Parathyroid adenoma (tissue), 2 donors: ENCODE data around the gene PON2.

Source experiments
- H2AFZ ChIP-seq: fragments of 300-600 bp; sonication (generic); one replicate; pipeline ENCODE4 v1.7.0; 2017; ENCODE audit warnings: antibody characterized with exemption, mild to moderate bottlenecking
- H3K27ac ChIP-seq: fragments of 300-600 bp; sonication (generic); one replicate; pipeline ENCODE4 v1.7.0; 2017
- H3K27me3 ChIP-seq: fragments of 300-600 bp; sonication (generic); one replicate; pipeline ENCODE4 v1.7.0; 2017; ENCODE audit warnings: low read length; ENCODE audit not compliant: control insufficient read depth, insufficient read depth
- H3K36me3 ChIP-seq: fragments of 300-600 bp; sonication (generic); one replicate; pipeline ENCODE4 v1.7.0; 2017; ENCODE audit warnings: low read length; ENCODE audit not compliant: control insufficient read depth, insufficient read depth
- H3K4me1 ChIP-seq: fragments of 300-600 bp; sonication (generic); one replicate; pipeline ENCODE4 v1.7.0; 2017; ENCODE audit warnings: control low read depth
- H3K4me2 ChIP-seq: fragments of 300-600 bp; sonication (generic); one replicate; pipeline ENCODE4 v1.7.0; 2017; ENCODE audit warnings: low read length
- H3K4me3 ChIP-seq: fragments of 300-600 bp; sonication (generic); one replicate; pipeline ENCODE4 v1.7.0; 2017; ENCODE audit warnings: low read depth, low read length
- H3K79me2 ChIP-seq: fragments of 300-600 bp; sonication (generic); one replicate; pipeline ENCODE4 v1.7.0; 2017; ENCODE audit warnings: control low read depth
- H3K9ac ChIP-seq: fragments of 300-600 bp; sonication (generic); one replicate; pipeline ENCODE4 v1.7.0; 2017; ENCODE audit warnings: mild to moderate bottlenecking
- H3K9me3 ChIP-seq: fragments of 300-600 bp; sonication (generic); one replicate; pipeline ENCODE4 v1.7.0; 2017; ENCODE audit warnings: low read length; ENCODE audit not compliant: control insufficient read depth
- TF ChIP-seq, protein P1 (sequence below): fragments of 300-600 bp; sonication (generic); IDR thresholded peaks from one replicate; pipeline ENCODE4 v1.7.0; 2017; ENCODE audit warnings: antibody characterized with exemption, mild to moderate bottlenecking
- donor health status: primary hyperparathyroidism.

The PON2 gene

DNA sequence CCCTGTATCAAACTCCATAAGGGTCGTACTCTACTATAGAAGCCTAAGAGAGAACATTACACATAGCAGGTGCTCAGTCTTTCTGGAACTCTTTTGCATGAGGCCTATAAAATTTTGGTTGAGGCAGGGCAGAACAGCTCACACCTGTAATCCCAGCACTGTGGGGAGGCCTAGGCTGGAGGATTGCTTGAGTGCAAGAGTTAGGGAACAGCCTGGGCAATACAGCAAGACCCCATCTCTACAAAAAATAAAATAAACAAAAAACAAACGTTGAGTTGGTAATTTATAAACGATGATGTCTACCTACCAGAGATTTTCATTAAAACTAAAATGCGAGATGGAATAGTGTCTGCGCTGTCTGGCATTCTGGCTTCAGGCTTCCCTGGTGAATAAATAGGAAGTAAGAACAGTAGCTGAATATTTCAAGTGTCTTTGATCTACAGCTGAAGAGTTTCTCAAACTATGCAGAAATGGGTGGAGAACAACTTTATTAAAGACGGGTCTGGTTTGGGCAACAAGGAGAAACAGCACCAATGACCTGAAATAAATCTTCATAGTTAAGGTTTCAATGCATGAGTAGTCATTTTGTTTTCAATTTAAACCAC is 774 bp downstream of the PON2 start:
- no peaks in the 10 kb centered on the region for H3K9me3 ChIP-seq
- TF ChIP-seq, protein P1, sequence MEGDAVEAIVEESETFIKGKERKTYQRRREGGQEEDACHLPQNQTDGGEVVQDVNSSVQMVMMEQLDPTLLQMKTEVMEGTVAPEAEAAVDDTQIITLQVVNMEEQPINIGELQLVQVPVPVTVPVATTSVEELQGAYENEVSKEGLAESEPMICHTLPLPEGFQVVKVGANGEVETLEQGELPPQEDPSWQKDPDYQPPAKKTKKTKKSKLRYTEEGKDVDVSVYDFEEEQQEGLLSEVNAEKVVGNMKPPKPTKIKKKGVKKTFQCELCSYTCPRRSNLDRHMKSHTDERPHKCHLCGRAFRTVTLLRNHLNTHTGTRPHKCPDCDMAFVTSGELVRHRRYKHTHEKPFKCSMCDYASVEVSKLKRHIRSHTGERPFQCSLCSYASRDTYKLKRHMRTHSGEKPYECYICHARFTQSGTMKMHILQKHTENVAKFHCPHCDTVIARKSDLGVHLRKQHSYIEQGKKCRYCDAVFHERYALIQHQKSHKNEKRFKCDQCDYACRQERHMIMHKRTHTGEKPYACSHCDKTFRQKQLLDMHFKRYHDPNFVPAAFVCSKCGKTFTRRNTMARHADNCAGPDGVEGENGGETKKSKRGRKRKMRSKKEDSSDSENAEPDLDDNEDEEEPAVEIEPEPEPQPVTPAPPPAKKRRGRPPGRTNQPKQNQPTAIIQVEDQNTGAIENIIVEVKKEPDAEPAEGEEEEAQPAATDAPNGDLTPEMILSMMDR = no peak
- peak overlapping the region; percentile 100 for H2AFZ ChIP-seq
- H3K4me3 ChIP-seq = peak overlapping the region; percentile 75
- H3K79me2 ChIP-seq = no peaks in the 10 kb centered on the region
- no peaks in the 10 kb centered on the region for H3K36me3 ChIP-seq
- H3K9ac ChIP-seq = no peak overlapping the region
- H3K4me2 ChIP-seq = peak overlapping the region; percentile 89
- H3K27ac ChIP-seq = peak overlapping the region; percentile 93
- H3K4me1 ChIP-seq = peaks cover 8% of the 10 kb centered on the region
- H3K27me3 ChIP-seq = no peaks in the 10 kb centered on the region

DNA sequence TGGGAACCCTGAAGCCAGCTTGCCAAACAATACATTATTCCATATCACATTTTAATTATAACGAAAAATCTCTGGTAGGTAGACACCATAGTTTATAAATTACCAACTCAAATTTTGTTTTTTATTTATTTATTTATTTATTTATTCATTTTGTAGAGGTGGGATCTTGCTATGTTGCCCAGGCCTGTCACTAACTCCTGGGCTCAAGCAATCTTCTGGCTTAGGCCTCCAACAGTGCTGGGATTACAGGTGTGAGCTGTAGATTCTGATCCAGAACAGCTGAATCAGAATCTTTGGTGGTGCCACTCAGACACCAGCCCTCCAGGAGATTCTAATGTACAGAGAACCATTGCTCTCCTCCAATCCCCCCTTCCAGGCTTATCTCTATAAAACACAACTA is 1.7 kb downstream of the PON2 start:
- H3K9me3 ChIP-seq = no peaks in the 10 kb centered on the region
- H3K36me3 ChIP-seq = no peaks in the 10 kb centered on the region
- H3K4me2 ChIP-seq = no peak overlapping the region
- TF ChIP-seq, protein P1 = no peak
- H3K4me3 ChIP-seq = no peak overlapping the region
- H2AFZ ChIP-seq = no peak overlapping the region
- H3K27ac ChIP-seq = no peak overlapping the region
- no peaks in the 10 kb centered on the region for H3K27me3 ChIP-seq
- no peak overlapping the region for H3K9ac ChIP-seq
- H3K79me2 ChIP-seq = no peaks in the 10 kb centered on the region
- H3K4me1 ChIP-seq = peaks cover 8% of the 10 kb centered on the region

DNA sequence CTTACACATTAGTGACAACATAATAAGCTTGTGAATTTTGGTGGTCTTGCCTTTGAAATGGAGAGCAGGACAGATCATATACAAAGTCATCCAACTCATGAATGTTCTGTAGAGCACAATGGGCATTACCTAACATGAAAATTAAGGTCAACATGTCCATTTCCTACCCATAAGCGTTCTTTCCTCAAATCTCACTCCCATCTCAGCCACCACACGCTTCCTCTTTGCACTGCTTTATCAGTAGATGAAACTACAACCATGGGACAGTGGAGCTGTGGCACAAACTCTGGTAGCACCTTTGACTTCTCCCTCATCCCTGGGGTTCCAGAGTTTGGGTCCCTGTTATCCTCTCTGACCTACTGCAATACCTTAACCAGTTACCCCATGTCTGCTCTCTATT is 2.2 kb downstream of the PON2 start:
- no peaks in the 10 kb centered on the region for H3K9me3 ChIP-seq
- no peaks in the 10 kb centered on the region for H3K79me2 ChIP-seq
- H3K27me3 ChIP-seq = no peaks in the 10 kb centered on the region
- H3K27ac ChIP-seq = no peak overlapping the region
- peaks cover 8% of the 10 kb centered on the region for H3K4me1 ChIP-seq
- no peak overlapping the region for H3K4me2 ChIP-seq
- H3K4me3 ChIP-seq = no peak overlapping the region
- no peaks in the 10 kb centered on the region for H3K36me3 ChIP-seq
- TF ChIP-seq, protein P1 = no peak
- no peak overlapping the region for H3K9ac ChIP-seq
- H2AFZ ChIP-seq = no peak overlapping the region

DNA sequence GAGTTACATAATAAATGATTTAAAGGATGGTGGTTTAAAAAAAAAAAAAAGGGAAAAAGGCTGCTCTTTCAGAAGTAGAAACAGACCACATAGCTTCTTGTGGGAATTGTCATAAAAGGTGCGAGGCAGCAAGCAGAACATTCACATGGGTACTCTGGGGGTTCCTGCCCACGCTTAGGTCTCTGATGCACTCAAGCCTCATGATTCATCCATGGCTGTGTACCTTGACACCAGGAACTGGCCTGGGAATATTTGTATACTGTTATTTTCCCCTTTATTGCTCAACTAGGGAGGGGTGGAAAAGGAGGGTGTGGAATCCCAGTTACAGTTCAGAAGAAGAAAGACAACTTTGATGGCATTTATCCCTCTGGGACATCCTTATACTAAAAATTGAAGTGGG is 4.0 kb downstream of the PON2 start:
- H3K4me2 ChIP-seq = no peak overlapping the region
- H3K9ac ChIP-seq = no peak overlapping the region
- no peak overlapping the region for H3K27ac ChIP-seq
- H3K9me3 ChIP-seq = no peaks in the 10 kb centered on the region
- peaks cover 8% of the 10 kb centered on the region for H3K4me1 ChIP-seq
- no peak overlapping the region for H2AFZ ChIP-seq
- TF ChIP-seq, protein P1 = no peak
- no peak overlapping the region for H3K4me3 ChIP-seq
- H3K27me3 ChIP-seq = no peaks in the 10 kb centered on the region
- no peaks in the 10 kb centered on the region for H3K36me3 ChIP-seq
- no peaks in the 10 kb centered on the region for H3K79me2 ChIP-seq
